ENCODE results near the gene HS3ST4. TPM values are rescaled to one million over a fixed set of nuclear protein-coding genes. Genes with fewer than 3 reads are reported as not detected.

HS3ST4 gene
- total and polyA plus RNA-seq, 2 donors (not counting 3 experiments of a cell fraction or from before 2014, with no cell fraction given) = not detected

DNA sequence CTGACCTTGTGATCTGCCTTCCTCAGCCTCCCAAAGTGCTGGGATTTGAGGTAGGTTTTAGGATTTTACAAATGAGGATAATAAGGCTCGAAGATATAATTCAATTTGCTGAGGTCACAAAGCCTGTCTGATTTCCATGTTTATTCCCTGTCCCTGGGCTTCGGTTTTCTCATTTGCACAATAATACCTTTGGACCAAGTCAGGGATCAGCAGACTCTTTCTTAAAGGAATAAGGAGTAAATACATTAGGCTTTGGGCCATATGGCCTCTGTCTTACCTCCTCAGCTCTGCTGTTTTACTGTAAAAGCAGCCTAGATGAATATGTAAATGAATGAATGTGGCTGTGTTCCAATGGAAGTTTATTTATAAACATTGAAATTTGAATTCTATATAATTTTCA lies 442.8 kb downstream of the HS3ST4 start:
- Histone ChIP-seq H3K9me3 (replicated peaks; ENCODE audit: control insufficient read depth, insufficient read depth, low read length) (peaks cover 4% of the 10 kb centered on the region), H2AFZ (ENCODE audit: low read depth, low read length) (no peak overlapping the region)

More for the DNA sequence above, 442.8 kb downstream of the HS3ST4 start:
- intact Hi-C loops (cut with micrococcal nuclease) = no loop called here
- Histone ChIP-seq H3K79me2 (ENCODE audit: control insufficient read depth, insufficient read depth, low read length) (no peaks in the 10 kb centered on the region), H3K9ac (replicated peaks; ENCODE audit: extremely low read depth, insufficient read depth, low read length) (no peak overlapping the region), H3K4me1 (ENCODE audit: control insufficient read depth, extremely low read depth, insufficient read depth, low read length) (no peaks in the 10 kb centered on the region), H3K27me3 (ENCODE audit: control insufficient read depth in 2 of 2, insufficient read depth in 2 of 2, low read length in 2 of 2) (no peaks in the 10 kb centered on the region), H3K9me1 (replicated peaks; ENCODE audit: control insufficient read depth, extremely low read depth, insufficient read depth, low read length) (no peaks in the 10 kb centered on the region), H3K27ac (ENCODE audit: insufficient read depth, low read depth, low read length) (no peak overlapping the region), H4K20me1 (replicated peaks; ENCODE audit: control insufficient read depth, extremely low read depth, insufficient read depth, low read length) (no peaks in the 10 kb centered on the region), H3K4me2 (ENCODE audit: insufficient read depth, low read length) (no peak overlapping the region), H3K4me3 (replicated peaks in 1 of 3; ENCODE audit: insufficient read depth in 1 of 3, low read depth in 1 of 3, low read length in 3 of 3) (no peak overlapping the region), H3K36me3 (ENCODE audit: control insufficient read depth in 2 of 2, extremely low read depth in 1 of 2, insufficient read depth in 2 of 2, low read length in 2 of 2) (no peaks in the 10 kb centered on the region)
- CTCF ChIA-PET = no interaction called here
- no TSS peak for BruUV-seq (replicated peaks)
- POLR2A ChIA-PET = no interaction called here
- dilution Hi-C loops (cut with MboI; ENCODE audit: extremely low pct_ligation_motif_present, low sequenced_read_pairs) = no loop called here
- no peak for TF ChIP-seq MYC (IDR thresholded peaks at IDR 0.05; ENCODE audit: low read depth, low read length)
- TF ChIP-seq EZH2 (IDR thresholded peaks at IDR 0.05; ENCODE audit: borderline replicate concordance, low read depth, low read length, severe bottlenecking) = no peak
- TF ChIP-seq, protein P1, sequence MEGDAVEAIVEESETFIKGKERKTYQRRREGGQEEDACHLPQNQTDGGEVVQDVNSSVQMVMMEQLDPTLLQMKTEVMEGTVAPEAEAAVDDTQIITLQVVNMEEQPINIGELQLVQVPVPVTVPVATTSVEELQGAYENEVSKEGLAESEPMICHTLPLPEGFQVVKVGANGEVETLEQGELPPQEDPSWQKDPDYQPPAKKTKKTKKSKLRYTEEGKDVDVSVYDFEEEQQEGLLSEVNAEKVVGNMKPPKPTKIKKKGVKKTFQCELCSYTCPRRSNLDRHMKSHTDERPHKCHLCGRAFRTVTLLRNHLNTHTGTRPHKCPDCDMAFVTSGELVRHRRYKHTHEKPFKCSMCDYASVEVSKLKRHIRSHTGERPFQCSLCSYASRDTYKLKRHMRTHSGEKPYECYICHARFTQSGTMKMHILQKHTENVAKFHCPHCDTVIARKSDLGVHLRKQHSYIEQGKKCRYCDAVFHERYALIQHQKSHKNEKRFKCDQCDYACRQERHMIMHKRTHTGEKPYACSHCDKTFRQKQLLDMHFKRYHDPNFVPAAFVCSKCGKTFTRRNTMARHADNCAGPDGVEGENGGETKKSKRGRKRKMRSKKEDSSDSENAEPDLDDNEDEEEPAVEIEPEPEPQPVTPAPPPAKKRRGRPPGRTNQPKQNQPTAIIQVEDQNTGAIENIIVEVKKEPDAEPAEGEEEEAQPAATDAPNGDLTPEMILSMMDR (IDR thresholded peaks at IDR 0.05; ENCODE audit: extremely low read depth in 1 of 2, insufficient read depth in 1 of 2, low read depth in 1 of 2, low read length in 2 of 2) = no peak
- no peak for TF ChIP-seq MAX (IDR thresholded peaks at IDR 0.05; ENCODE audit: insufficient read depth, insufficient read length)
- TF ChIP-seq FOS (IDR thresholded peaks at IDR 0.05; ENCODE audit: borderline replicate concordance, insufficient read depth, low read length) = no peak
- no peak for TF ChIP-seq POLR2A (IDR thresholded peaks at IDR 0.05; ENCODE audit: low read depth, low read length)
- no peak for TF ChIP-seq GATA2 (IDR thresholded peaks at IDR 0.05; ENCODE audit: insufficient read depth, insufficient read length, low read depth, low read length)
- no peak for TF ChIP-seq POLR2AphosphoS5 (IDR thresholded peaks at IDR 0.05; ENCODE audit: insufficient read depth, low read depth, low read length)
- no peak for TF ChIP-seq JUN (IDR thresholded peaks at IDR 0.05; ENCODE audit: borderline replicate concordance, insufficient read depth, insufficient read length, low read depth)
- no peak for FAIRE-seq
- DNase-seq (ENCODE audit: low read depth, low spot score) = no peak

Data from endothelial cell of umbilical vein (primary cell).